Hepatocyte (in vitro differentiated cells): ENCODE data around the gene RAF1.

ENCODE experiments used
- EZH2phosphoT487 ChIP-seq: fragments of 200-600 bp; sonication (generic); IDR thresholded peaks from one replicate; pipeline ENCODE4 v1.6.1; 2018; ENCODE audit warnings: antibody characterized with exemption, mild to moderate bottlenecking, low read depth, moderate library complexity; ENCODE audit not compliant: unreplicated experiment, severe bottlenecking
- TF ChIP-seq, protein P1 (sequence below): fragments of 200-600 bp; sonication (generic); IDR thresholded peaks from 2 replicates; pipeline ENCODE4 v1.5.1; 2016; ENCODE audit warnings: antibody characterized with exemption, mild to moderate bottlenecking; ENCODE audit not compliant: poor library complexity

DNA sequence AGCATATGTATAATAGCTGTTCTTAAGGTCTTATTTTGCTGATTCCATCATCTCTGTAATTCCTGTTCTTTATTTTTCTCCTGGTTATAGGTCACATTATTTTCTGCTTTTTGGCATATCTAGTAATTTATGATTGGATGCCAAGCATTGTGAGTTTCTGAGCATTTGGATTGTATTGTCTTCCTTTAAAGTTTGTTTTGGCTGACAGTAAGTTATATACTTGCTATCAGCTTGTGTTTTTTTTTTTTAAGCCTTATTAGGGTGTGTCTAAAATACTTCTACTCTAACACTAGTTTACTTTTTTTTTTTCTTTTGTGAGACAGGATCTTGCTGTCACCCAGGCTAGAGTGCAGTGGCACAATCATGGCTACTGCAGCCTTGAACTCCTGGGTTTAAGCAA is 96.9 kb downstream of the RAF1 start:
- TF ChIP-seq, protein P1, sequence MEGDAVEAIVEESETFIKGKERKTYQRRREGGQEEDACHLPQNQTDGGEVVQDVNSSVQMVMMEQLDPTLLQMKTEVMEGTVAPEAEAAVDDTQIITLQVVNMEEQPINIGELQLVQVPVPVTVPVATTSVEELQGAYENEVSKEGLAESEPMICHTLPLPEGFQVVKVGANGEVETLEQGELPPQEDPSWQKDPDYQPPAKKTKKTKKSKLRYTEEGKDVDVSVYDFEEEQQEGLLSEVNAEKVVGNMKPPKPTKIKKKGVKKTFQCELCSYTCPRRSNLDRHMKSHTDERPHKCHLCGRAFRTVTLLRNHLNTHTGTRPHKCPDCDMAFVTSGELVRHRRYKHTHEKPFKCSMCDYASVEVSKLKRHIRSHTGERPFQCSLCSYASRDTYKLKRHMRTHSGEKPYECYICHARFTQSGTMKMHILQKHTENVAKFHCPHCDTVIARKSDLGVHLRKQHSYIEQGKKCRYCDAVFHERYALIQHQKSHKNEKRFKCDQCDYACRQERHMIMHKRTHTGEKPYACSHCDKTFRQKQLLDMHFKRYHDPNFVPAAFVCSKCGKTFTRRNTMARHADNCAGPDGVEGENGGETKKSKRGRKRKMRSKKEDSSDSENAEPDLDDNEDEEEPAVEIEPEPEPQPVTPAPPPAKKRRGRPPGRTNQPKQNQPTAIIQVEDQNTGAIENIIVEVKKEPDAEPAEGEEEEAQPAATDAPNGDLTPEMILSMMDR: no peak
- no peak for TF ChIP-seq EZH2phosphoT487
